K562 (cell line): ENCODE data around the gene RBFA. TPM values are rescaled to one million over a fixed set of nuclear protein-coding genes. Genes with fewer than 3 reads are reported as not detected.
A peak's percentile ranks its signal among the peaks of the same experiment; 100 is the strongest.

Source experiments
- ATAC-seq: fragments of 200-7000 bp; cut with Tn5 transposase; 3 replicates; pipeline ENCODE4 v1.9.1; 2020; ENCODE audit warnings: moderate library complexity
- BruUV-seq: library from RNA; stranded (reverse); fragments of 400-500 nt; replicated peaks from 2 replicates; lab custom pipeline; 2021; lab: Mats Ljungman, UMichigan
- CTCF ChIA-PET: fragments of 300-600 bp; formaldehyde crosslinking; extraction: SDS; loops from one replicate; lab custom pipeline; 2021; ENCODE audit warnings: low intra/inter-chr PET ratio; lab: Yijun Ruan, JAX
- POLR2A ChIA-PET: fragments of 300-600, 350-650 bp; sonication (Branson Sonifier 250); formaldehyde crosslinking; extraction: SDS; loops from one replicate; lab custom pipeline; 2021; ENCODE audit warnings: antibody characterized with exemption, inconsistent platforms; lab: Yijun Ruan, JAX
- DNase-seq, 4 experiments: peaks; one replicate each; pipeline versions ENCODE4 v3.0.0 to v3.0.0-alpha.2; 2011 to 2018; ENCODE audit warnings: low spot score in 3 of 4, mixed read lengths in 3 of 4; ENCODE audit errors: extremely low read depth in 1 of 4
- FAIRE-seq: peaks from 2 replicates; lab custom pipeline; 2011; peaks lifted over from hg19 to GRCh38; lab: Jason Lieb, UNC
- H2AFZ ChIP-seq: 2 replicates; pipeline ENCODE4 v1.6.0; 2011; ENCODE audit warnings: low read depth, low read length, control low read depth, inconsistent platforms
- H3K27ac ChIP-seq: fragments of 200-600 bp; 3 replicates; pipeline ENCODE4 v1.8.0; 2011; ENCODE audit warnings: low read depth, mild to moderate bottlenecking, control low read depth, inconsistent platforms, low read length, moderate library complexity, mixed read lengths; ENCODE audit errors: extremely low read depth
- H3K27me3 ChIP-seq, 2 experiments: fragments of 300-600 bp in 1 of 2; 2 replicates in 1 of 2; 3 replicates in 1 of 2; pipeline versions ENCODE4 v1.6.0 to v1.8.0; 2011; ENCODE audit warnings: inconsistent platforms in 2 of 2, low read length in 2 of 2, mild to moderate bottlenecking in 1 of 2, mixed read lengths in 1 of 2, moderate library complexity in 1 of 2; ENCODE audit not compliant: control insufficient read depth in 2 of 2, insufficient read depth in 2 of 2
- H3K36me3 ChIP-seq: fragments of 300-600 bp; 3 replicates; pipeline ENCODE4 v1.8.0; 2011; ENCODE audit warnings: mild to moderate bottlenecking, low read length, inconsistent platforms; ENCODE audit not compliant: control insufficient read depth, insufficient read depth
- H3K4me1 ChIP-seq, 2 experiments: fragments of 200-600 bp in 1 of 2; replicated peaks in 1 of 2; 2 replicates in 1 of 2; 3 replicates in 1 of 2; pipeline versions ENCODE4 v1.5.1 to v1.8.0; 2011; ENCODE audit warnings: inconsistent platforms in 2 of 2, low read length in 2 of 2, mild to moderate bottlenecking in 1 of 2, mixed read lengths in 1 of 2, moderate library complexity in 1 of 2; ENCODE audit not compliant: control insufficient read depth in 2 of 2, insufficient read depth in 2 of 2
- H3K4me2 ChIP-seq: 2 replicates; pipeline ENCODE4 v1.6.1; 2011; ENCODE audit warnings: low read length, control low read depth, inconsistent platforms, mixed read lengths; ENCODE audit not compliant: insufficient read depth
- H3K4me3 ChIP-seq: fragments of 200-600 bp; sonication (generic), shearing (Covaris generic); 2 replicates; pipeline ENCODE4 v1.5.1; 2016; ENCODE audit warnings: control low read depth, inconsistent platforms
- H3K79me2 ChIP-seq: fragments of 200-600 bp; 3 replicates; pipeline ENCODE4 v1.8.0; 2011; ENCODE audit warnings: low read length, inconsistent platforms; ENCODE audit not compliant: control insufficient read depth, insufficient read depth
- H3K9ac ChIP-seq, 2 experiments: 2 replicates each; pipeline versions ENCODE4 v1.6.0 to v1.6.1; 2011; ENCODE audit warnings: low read depth in 2 of 2, low read length in 2 of 2, control low read depth in 1 of 2, inconsistent platforms in 1 of 2, mild to moderate bottlenecking in 1 of 2, mixed read lengths in 1 of 2; ENCODE audit not compliant: insufficient read depth in 1 of 2
- H3K9me1 ChIP-seq: one replicate; pipeline ENCODE4 v1.6.0; 2011; ENCODE audit warnings: inconsistent platforms, mild to moderate bottlenecking, low read length, moderate library complexity; ENCODE audit not compliant: control insufficient read depth, insufficient read depth
- H3K9me3 ChIP-seq: replicated peaks from 2 replicates; pipeline ENCODE4 v1.5.1; 2011; ENCODE audit warnings: low read depth, low read length, inconsistent platforms; ENCODE audit not compliant: control insufficient read depth, insufficient read depth
- H4K20me1 ChIP-seq: replicated peaks from 2 replicates; pipeline ENCODE4 v1.6.1; 2011; ENCODE audit warnings: low read length, inconsistent platforms, mixed read lengths; ENCODE audit not compliant: control insufficient read depth, insufficient read depth
- ATF7 ChIP-seq: fragments of 450-650 bp; IDR thresholded peaks from 2 replicates; pipeline ENCODE4 v1.7.1; 2014; ENCODE audit warnings: mild to moderate bottlenecking, moderate library complexity
- DPF2 ChIP-seq: fragments of 450-650 bp; IDR thresholded peaks from 2 replicates; pipeline ENCODE4 v1.6.1; 2016
- ETS1 ChIP-seq: conservative IDR thresholded peaks from 2 replicates; pipeline ENCODE4 v1.6.1; 2011; ENCODE audit warnings: low read depth, mild to moderate bottlenecking, low read length; ENCODE audit not compliant: control insufficient read depth
- ETV1 ChIP-seq: fragments of 450-650 bp; conservative IDR thresholded peaks from 2 replicates; pipeline ENCODE4 v1.6.1; 2016; ENCODE audit warnings: missing genetic modification characterization, control low read depth, low read depth, missing compliant biosample characterization
- HMG20B ChIP-seq: fragments of 250-450 bp; sonication (Bioruptor Pico); IDR thresholded peaks from 2 replicates; pipeline ENCODE4 v1.5.0; 2021; ENCODE audit warnings: mild to moderate bottlenecking
- L3MBTL2 ChIP-seq: fragments of 450-650 bp; IDR thresholded peaks from 2 replicates; pipeline ENCODE4 v1.6.1; 2016; ENCODE audit warnings: mild to moderate bottlenecking, moderate library complexity
- MGA ChIP-seq: fragments of 450-650 bp; IDR thresholded peaks from 2 replicates; pipeline ENCODE4 v1.6.1; 2016; ENCODE audit warnings: mild to moderate bottlenecking, moderate library complexity
- TCF7L2 ChIP-seq: fragments of 150-350 bp; IDR thresholded peaks from 2 replicates; pipeline ENCODE4 v1.6.1; 2016; ENCODE audit warnings: low read depth, mild to moderate bottlenecking, low read length, moderate library complexity
- WGBS: fragments of 100-300 bp; shearing (Covaris generic); methylation state at CpG from one replicate; pipeline ENCODE4 v1.1.6; 2016; ENCODE audit warnings: low coverage, mixed read lengths; ENCODE audit not compliant: insufficient coverage; ENCODE audit errors: missing lambda C conversion rate; 5-methylcytosine and 5-hydroxymethylcytosine counted together
- in situ Hi-C: fragments of 300-500 bp; cut with MboI; formaldehyde crosslinking; loops from 4 replicates; pipeline ENCODE4 v1.15.0; 2018; ENCODE audit warnings: inconsistent platforms, mixed read lengths
- intact Hi-C: fragments of 100-400 bp; cut with micrococcal nuclease; formaldehyde crosslinking; loops from 2 replicates; pipeline ENCODE4 v1.14.2; 2022
- polyA plus RNA-seq, 8 experiments: library from polyadenylated mRNA; depleted of rRNA in 4 of 8; stranded (reverse) in 5 of 8; unstranded in 3 of 8; fragments of >200 nt; fragmentation: Nextera tagmentation in 2 of 8; fragmentation: Illumina TruSeq in 1 of 8; extraction: Ambion mirVana in 2 of 8; extraction: Trizol in 1 of 8; gene quantifications; 2 replicates each; pipeline versions ENCODE4 v1.2.1 to v1.2.3, GENCODE V29; 2011 to 2014; ENCODE audit warnings: inconsistent platforms in 1 of 8, missing spikeins in 1 of 8
- total RNA-seq, 7 experiments: library from RNA; depleted of rRNA in 6 of 7; stranded (reverse); fragments of >200 nt in 6 of 7; fragmentation: Illumina TruSeq in 2 of 7; extraction: Trizol in 2 of 7; gene quantifications; 2 replicates each; pipeline versions ENCODE4 v1.2.1 to v1.2.3, GENCODE V29; 2011 to 2021; ENCODE audit warnings: low replicate concordance in 1 of 7

RBFA gene
- total and polyA plus RNA-seq, 9 of the 15 experiments (the other 6 are each of a cell fraction or from before 2014, with no cell fraction given), result 3.4 to 41.9 (median 25.8) TPM

DNA sequence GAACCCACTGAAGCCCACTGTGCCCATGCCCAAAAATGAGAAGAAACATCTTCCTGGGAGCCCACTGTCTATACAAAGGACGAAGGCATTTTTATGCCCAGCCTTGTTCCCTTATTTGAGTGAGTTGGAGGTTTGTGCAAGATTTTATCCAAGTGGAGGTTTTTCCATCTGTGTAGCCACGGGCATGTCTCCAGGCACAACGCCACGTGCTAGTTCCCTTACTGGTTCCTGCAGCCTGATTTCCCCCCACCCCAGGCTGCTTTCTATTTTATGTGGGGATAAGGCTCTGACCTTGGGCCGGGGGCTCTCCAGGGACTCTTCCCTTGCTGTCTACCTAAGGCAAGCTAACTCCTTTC is 23.7 kb upstream of the RBFA start:
- no peak overlapping the region for H3K9ac ChIP-seq
- no peak for DNase-seq
- H4K20me1 ChIP-seq, result no peaks in the 10 kb centered on the region
- ATAC-seq, result peak; percentile 37; the same call in 2 of the 3 replicates
- no peak overlapping the region for H3K4me2 ChIP-seq
- H3K4me3 ChIP-seq, result no peak overlapping the region
- no peak for FAIRE-seq
- H2AFZ ChIP-seq, result peak overlapping the region; percentile 68
- H3K9me1 ChIP-seq, result no peaks in the 10 kb centered on the region
- no peaks in the 10 kb centered on the region for H3K9me3 ChIP-seq
- no peaks in the 10 kb centered on the region for H3K27me3 ChIP-seq
- no peaks in the 10 kb centered on the region for H3K79me2 ChIP-seq
- POLR2A ChIA-PET, result no interaction called here
- peak overlapping the region; percentile 65; the same call in 2 of the 3 replicates for H3K27ac ChIP-seq
- in situ Hi-C loops (no loop called here), intact Hi-C loops (no loop called here)
- H3K36me3 ChIP-seq, result no peaks in the 10 kb centered on the region
- WGBS, result 31% methylated on average over 3 of the region's 5 CpGs
- H3K4me1 ChIP-seq, result peaks cover 8 to 24% of the 10 kb centered on the region in 2 experiments; a peak in 4 of 5 replicates
- no TSS peak for BruUV-seq
- CTCF ChIA-PET, result no interaction called here
- TF ChIP-seq DPF2 (no peak), HMG20B (CRISPR knock-in tag) (no peak), ETV1 (tag) (no peak), ETS1 (no peak), TCF7L2 (no peak), MGA (peak; percentile 60; the same call in 1 of the 2 replicates), L3MBTL2 (0 out of 2 replicates have a peak, but pooled peaks have one; percentile 23), ATF7 (no peak)
